ENCODE data around the gene JAKMIP1.
"Not testable (repeated sequence)": the region's sequence is repeated elsewhere in the genome, so short reads cannot be mapped to it uniquely, and the experiment has no call there.

Gene JAKMIP1

GRCh38 chr4:6221851-6222760 lies 21.8 kb upstream of the JAKMIP1 start:
- no peak for TF ChIP-seq CTCF (IDR thresholded peaks at IDR 0.05; ENCODE audit: low read depth, low read length)

GRCh38 chr4:6221301-6221850 lies 21.0 kb upstream of the JAKMIP1 start:
- DNase-seq (ENCODE audit: extremely low read depth, low read depth), result no peak

More at GRCh38 chr4:6221851-6222760, 21.8 kb upstream of the JAKMIP1 start:
- no peak for DNase-seq (ENCODE audit: extremely low read depth, low read depth)

GRCh38 chr4:6217716-6218381 lies 17.5 kb upstream of the JAKMIP1 start:
- DNase-seq (ENCODE audit: extremely low read depth, low read depth), result no peak
- no peak for TF ChIP-seq CTCF (IDR thresholded peaks at IDR 0.05; ENCODE audit: low read depth, low read length)

More at GRCh38 chr4:6221301-6221850, 21.0 kb upstream of the JAKMIP1 start:
- no peak for TF ChIP-seq CTCF (IDR thresholded peaks at IDR 0.05; ENCODE audit: low read depth, low read length)

- TF ChIP-seq CTCF (IDR thresholded peaks at IDR 0.05; ENCODE audit: low read depth, low read length), result no peak
- no peak for DNase-seq (ENCODE audit: extremely low read depth, low read depth)
Observed at GRCh38 chr4:6216588-6216987, 16.2 kb upstream of the JAKMIP1 start.

- TF ChIP-seq CTCF (IDR thresholded peaks at IDR 0.05; ENCODE audit: low read depth, low read length), result no peak
- no peak for DNase-seq (ENCODE audit: extremely low read depth, low read depth)
Observed at GRCh38 chr4:6209921-6210320, 9.6 kb upstream of the JAKMIP1 start.

GRCh38 chr4:6209291-6209690 lies 8.9 kb upstream of the JAKMIP1 start:
- DNase-seq (ENCODE audit: extremely low read depth, low read depth), result not testable (repeated sequence)

GRCh38 chr4:6208416-6208815 lies 8.1 kb upstream of the JAKMIP1 start:
- DNase-seq (ENCODE audit: extremely low read depth, low read depth), result no peak
- no peak for TF ChIP-seq CTCF (IDR thresholded peaks at IDR 0.05; ENCODE audit: low read depth, low read length)
